ENCODE data around the gene ANKRD22. TPM values are rescaled to one million over a fixed set of nuclear protein-coding genes. Genes with fewer than 3 reads are reported as not detected.
"Not testable (repeated sequence)": the region's sequence is repeated elsewhere in the genome, so short reads cannot be mapped to it uniquely, and the experiment has no call there.

The ANKRD22 gene
- total RNA-seq, 1 donor from 2014 or later = 2.9 TPM

GRCh38 chr10:88888810-88889445 lies 37.3 kb upstream of the ANKRD22 start:
- Mint-ChIP-seq H3K4me1 (ENCODE audit: unreplicated experiment) (no peaks in the 10 kb centered on the region), H3K27ac (no peak overlapping the region), H3K36me3 (no peaks in the 10 kb centered on the region), H3K4me3 (no peak overlapping the region), H3K27me3 (no peaks in the 10 kb centered on the region), H3K9me3 (no peaks in the 10 kb centered on the region)
- no peak for DNase-seq (ENCODE audit: extremely low spot score, unreplicated experiment)
- TF ChIP-seq CTCF (conservative IDR thresholded peaks at IDR 0.05) = no peak

- no peak for TF ChIP-seq CTCF (conservative IDR thresholded peaks at IDR 0.05)
- DNase-seq (ENCODE audit: extremely low spot score, unreplicated experiment) = no peak
- peaks cover 2% of the 10 kb centered on the region for H3K27me3 Mint-ChIP-seq
- H3K27ac Mint-ChIP-seq = no peak overlapping the region
- H3K4me1 Mint-ChIP-seq (ENCODE audit: unreplicated experiment) = peaks cover 11% of the 10 kb centered on the region
- no peak overlapping the region for H3K4me3 Mint-ChIP-seq
- no peaks in the 10 kb centered on the region for H3K36me3 Mint-ChIP-seq
- no peaks in the 10 kb centered on the region for H3K9me3 Mint-ChIP-seq
These were observed 34.9 kb upstream of the ANKRD22 start for GRCh38 chr10:88886557-88886956.

- H3K27me3 Mint-ChIP-seq = peaks cover 12% of the 10 kb centered on the region
- peak overlapping the region; percentile 40 for H3K4me3 Mint-ChIP-seq
- H3K27ac Mint-ChIP-seq = no peak overlapping the region
- H3K4me1 Mint-ChIP-seq (ENCODE audit: unreplicated experiment) = peaks cover 19% of the 10 kb centered on the region
- TF ChIP-seq CTCF (conservative IDR thresholded peaks at IDR 0.05) = no peak
- no peak for DNase-seq (ENCODE audit: extremely low spot score, unreplicated experiment)
- no peaks in the 10 kb centered on the region for H3K9me3 Mint-ChIP-seq
- no peaks in the 10 kb centered on the region for H3K36me3 Mint-ChIP-seq
These were observed 31.8 kb upstream of the ANKRD22 start for GRCh38 chr10:88883448-88883809.

GRCh38 chr10:88882646-88883447 lies 31.2 kb upstream of the ANKRD22 start:
- not testable (repeated sequence) for DNase-seq (ENCODE audit: extremely low spot score, unreplicated experiment); H3K36me3 Mint-ChIP-seq; H3K27ac Mint-ChIP-seq; H3K9me3 Mint-ChIP-seq
- H3K27me3 Mint-ChIP-seq = peaks cover 17% of the 10 kb centered on the region
- H3K4me1 Mint-ChIP-seq (ENCODE audit: unreplicated experiment) = peaks cover 19% of the 10 kb centered on the region
- H3K4me3 Mint-ChIP-seq = peak overlapping the region; percentile 96

GRCh38 chr10:88881922-88882645 lies 30.4 kb upstream of the ANKRD22 start:
- TF ChIP-seq CTCF (conservative IDR thresholded peaks at IDR 0.05) = no peak
- Mint-ChIP-seq H3K9me3 (no peaks in the 10 kb centered on the region), H3K4me3 (peak overlapping the region; percentile 96), H3K27ac (no peak overlapping the region), H3K27me3 (peaks cover 19% of the 10 kb centered on the region), H3K36me3 (no peaks in the 10 kb centered on the region), H3K4me1 (ENCODE audit: unreplicated experiment) (peaks cover 19% of the 10 kb centered on the region)
- no peak for DNase-seq (ENCODE audit: extremely low spot score, unreplicated experiment)

GRCh38 chr10:88881320-88881719 lies 29.7 kb upstream of the ANKRD22 start:
- H3K4me3 Mint-ChIP-seq = peak overlapping the region; percentile 96

More at GRCh38 chr10:88881320-88881719, 29.7 kb upstream of the ANKRD22 start:
- no peaks in the 10 kb centered on the region for H3K9me3 Mint-ChIP-seq
- TF ChIP-seq CTCF (conservative IDR thresholded peaks at IDR 0.05) = no peak
- DNase-seq (ENCODE audit: extremely low spot score, unreplicated experiment) = no peak
- H3K27ac Mint-ChIP-seq = peak overlapping the region; percentile 83
- no peaks in the 10 kb centered on the region for H3K36me3 Mint-ChIP-seq
- H3K27me3 Mint-ChIP-seq = peaks cover 25% of the 10 kb centered on the region
- H3K4me1 Mint-ChIP-seq (ENCODE audit: unreplicated experiment) = peaks cover 19% of the 10 kb centered on the region

Measured in type B pancreatic cell (in vitro differentiated cells).